HG03558 (cell line): ENCODE results near the gene KAT7.

Experiments
- ATAC-seq: cut with Tn5 transposase; IDR thresholded peaks from one replicate; pipeline ENCODE4 v1.9.1; 2021; ENCODE audit warnings: moderate number of reproducible peaks; ENCODE audit not compliant: unreplicated experiment; ENCODE audit errors: extremely low read depth

The KAT7 gene

GRCh38 chr17:49836111-49837030, 47.9 kb downstream of the KAT7 start:
- ATAC-seq = no peak

DNA sequence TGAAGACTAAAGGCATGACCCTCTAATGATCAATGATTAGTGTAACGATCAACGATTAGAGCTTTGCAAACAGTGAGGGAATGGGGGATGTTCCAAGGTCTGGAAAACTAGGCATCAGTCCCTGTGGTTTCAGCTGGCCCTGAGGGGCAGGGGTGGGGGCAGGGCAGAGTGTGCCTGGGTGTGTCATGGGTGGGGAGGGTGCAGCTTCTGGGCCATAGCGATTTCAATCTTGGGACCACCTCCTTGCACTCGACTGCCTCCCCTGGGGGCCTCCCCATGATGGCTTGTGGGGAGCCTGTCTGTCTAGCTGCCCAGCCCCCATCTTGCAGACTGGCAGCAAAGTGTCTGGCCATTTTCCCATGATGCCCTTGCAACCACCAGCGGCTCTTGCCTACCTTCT, 51.0 kb downstream of the KAT7 start:
- no peak for ATAC-seq

DNA sequence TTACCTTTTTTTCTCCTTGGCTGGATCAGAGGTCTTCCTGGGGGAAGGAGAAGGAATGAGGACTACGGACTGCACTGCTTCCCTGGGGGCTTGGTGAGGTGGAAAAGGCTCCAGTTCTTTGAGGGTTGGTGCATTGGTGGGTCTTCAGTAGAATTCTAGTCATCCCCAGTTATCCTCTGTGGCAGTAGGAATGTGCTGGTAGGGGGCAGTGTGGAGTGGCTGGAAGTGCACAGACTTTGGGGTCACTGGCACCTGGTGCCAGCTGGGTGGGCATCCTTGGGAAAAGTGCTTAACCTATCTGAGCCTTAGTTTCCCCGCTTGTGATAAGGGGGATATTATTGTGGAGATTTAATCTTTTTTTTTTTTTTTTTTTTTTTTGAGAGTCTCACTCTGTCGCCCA, 53.1 kb downstream of the KAT7 start:
- no peak for ATAC-seq

DNA sequence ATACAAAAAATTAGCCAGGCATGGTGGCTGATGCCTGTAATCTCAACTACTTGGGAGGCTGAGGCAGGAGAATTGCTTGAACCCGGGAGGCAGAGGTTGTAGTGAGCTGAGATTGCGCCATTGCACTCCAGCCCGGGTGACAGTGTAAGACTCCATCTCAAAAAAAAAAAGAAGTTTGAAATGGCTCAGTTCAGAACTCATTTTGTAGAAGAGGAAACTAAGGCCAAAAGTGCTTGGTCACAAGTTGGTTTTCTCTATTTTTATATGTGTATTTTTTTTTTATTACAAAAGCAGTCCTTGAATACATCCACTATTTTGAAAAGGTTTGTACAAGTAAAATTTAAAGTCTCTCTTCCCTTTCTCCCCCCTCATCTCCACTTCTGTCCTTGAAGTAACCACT, 53.9 kb downstream of the KAT7 start:
- no peak for ATAC-seq

DNA sequence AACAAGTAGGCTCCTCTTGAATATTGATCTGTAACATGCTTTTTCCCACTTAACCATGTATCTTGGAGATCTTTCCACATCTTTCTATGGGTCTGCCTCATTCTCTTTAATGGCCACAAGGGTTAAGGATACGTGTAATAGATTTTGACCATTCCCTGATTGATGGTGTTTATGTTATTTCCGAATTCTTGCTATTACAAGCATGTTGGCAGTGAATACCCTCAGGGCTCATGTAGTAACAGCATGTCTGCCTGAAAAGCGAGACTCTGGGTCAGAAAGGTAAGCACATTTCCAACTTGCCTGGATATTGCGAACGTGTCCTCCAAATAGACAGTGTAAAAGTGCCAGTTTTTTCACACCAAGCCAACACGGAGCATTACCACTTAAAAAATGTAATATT, 54.4 kb downstream of the KAT7 start:
- no peak for ATAC-seq

DNA sequence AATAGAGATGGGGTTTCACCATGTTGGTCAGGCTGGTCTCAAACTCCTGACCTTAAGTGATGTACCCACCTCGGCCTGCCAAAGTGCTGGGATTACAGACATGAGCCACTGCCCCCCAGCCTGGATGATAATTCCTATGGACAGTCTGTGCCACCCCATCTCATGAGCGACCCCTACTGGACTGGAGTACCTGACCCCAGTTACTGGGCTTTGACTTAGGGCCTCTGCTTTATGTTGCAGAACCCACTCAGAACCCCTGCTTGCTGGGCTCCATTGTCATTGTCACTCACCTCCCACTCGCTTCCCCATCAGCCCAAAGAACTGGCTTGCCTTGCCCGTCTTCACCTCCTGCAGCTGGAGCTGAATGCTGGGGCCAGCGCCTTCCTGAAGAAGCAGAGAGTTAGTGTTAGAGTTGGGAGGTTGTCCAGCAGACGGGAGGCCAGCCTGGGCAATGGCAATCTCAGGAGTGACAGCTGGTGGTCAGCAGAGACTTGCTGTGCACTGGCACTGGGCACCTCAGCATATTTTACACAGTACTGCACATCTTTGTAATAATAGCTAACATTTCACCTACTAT, 55.4 kb downstream of the KAT7 start:
- no peak for ATAC-seq

- ATAC-seq = no peak
These were observed 56.8 kb downstream of the KAT7 start for GRCh38 chr17:49845321-49845720.

- no peak for ATAC-seq
These were observed 58.6 kb downstream of the KAT7 start for GRCh38 chr17:49846938-49847712.

- ATAC-seq = no peak
These were observed 59.6 kb downstream of the KAT7 start, which contains the start of gene TAC4 for GRCh38 chr17:49848019-49848473. TSS of gene TAC4 (minus strand) at chr17:49848069. CDS start at chr17:49848017, 52 bp downstream.

DNA sequence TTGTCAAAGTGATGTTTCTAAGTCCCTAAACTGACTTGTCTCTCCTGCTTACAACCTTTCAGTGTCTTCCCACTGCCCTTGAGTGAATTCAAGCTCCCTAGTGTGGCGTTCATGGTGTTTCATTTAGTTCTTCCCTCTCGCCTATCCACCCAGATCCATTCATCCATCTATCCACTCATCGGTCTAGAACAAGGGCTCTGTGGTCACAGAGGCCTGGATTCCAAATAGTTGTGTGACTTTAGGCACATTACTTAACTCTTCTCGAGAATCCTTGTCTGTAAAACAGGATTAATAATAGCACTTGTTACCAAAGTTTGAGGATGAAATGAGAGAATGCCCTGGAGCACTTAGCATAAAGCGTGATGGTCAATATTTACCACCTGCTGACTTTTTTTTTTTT, 60.3 kb downstream of the KAT7 start:
- ATAC-seq = no peak

- no peak for ATAC-seq
These were observed 61.7 kb downstream of the KAT7 start for GRCh38 chr17:49850218-49850610.

DNA sequence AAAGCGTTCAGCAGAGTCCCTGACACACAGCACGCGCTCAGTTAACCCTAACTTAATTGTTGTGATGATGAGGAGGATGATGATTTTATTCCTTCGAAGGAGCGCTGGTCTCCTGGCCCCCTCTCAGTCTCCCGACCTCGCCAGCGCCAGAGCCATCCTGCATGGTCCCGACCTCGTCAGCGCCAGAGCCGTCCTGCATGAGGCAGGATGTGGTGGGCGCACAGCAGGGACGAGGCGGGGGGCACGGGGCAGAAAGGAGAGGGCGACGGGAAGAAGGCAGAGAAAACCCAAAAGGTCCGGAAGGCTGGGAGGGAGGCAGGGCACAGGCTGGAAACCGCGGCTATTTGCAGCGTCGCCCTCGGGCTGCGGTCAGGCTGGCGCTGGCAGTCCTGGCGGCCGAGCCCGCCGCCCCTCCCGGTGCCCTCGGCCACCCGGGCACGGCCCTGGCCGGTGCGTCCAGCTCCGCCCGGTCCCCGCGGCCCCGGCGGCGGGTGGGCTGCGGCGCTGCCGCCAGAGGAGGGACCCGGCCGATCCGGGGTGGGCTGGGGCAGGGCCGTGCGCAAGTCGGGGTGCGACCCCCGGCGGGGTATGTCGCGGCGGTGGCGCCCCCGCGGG, 62.4 kb downstream of the KAT7 start:
- no peak for ATAC-seq

- ATAC-seq = no peak
These were observed 63.2 kb downstream of the KAT7 start for GRCh38 chr17:49851387-49852291.

DNA sequence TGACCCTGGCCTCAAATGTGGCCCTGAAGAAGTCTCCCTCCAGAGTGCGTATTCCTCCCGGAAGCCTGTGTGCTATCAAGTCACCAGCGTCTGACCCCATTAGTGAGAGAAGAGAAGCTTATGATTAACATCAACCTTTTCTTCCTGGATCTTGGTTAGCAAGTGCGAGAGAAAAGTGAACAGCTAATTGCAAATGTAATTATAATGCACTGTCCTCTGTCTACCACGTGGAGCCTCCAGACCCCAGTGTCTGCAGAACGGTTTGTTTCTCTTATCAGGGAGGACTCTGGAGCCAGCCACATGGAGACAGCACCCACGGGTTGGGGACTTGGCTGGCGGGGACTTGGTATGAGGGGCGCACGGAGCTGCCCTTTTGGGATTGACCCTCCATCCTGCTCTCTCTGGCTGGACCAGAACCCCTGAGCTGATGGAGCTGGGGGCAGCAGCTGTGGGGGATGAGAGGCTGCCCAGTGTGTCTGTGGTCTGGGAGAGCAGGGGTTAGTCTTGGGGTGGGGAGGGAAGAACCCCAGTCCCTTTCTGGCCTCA, 65.1 kb downstream of the KAT7 start:
- ATAC-seq = no peak

GRCh38 chr17:49854126-49854525, 65.6 kb downstream of the KAT7 start:
- no peak for ATAC-seq

- ATAC-seq = no peak
These were observed 70.3 kb downstream of the KAT7 start for GRCh38 chr17:49858796-49859195.

GRCh38 chr17:49859991-49860953, 71.8 kb downstream of the KAT7 start:
- ATAC-seq = no peak
